BLaER1 treated with 17β-estradiol and CSF1 and Interleukin-3, amounts not matched to agents 10 nM and 100 nM (cell line): ENCODE results near the gene CHST15.

Experiments used
- H3K27ac ChIP-seq, 11 experiments: shearing (Covaris generic); formaldehyde crosslinking; 2 replicates each; pipeline ENCODE4 v1.8.1; 2022
- H3K27me3 ChIP-seq, 11 experiments: shearing (Covaris generic); formaldehyde crosslinking; 2 replicates each; pipeline ENCODE4 v1.8.1; 2022
- H3K36me3 ChIP-seq, 11 experiments: shearing (Covaris generic); formaldehyde crosslinking; 2 replicates each; pipeline ENCODE4 v1.8.1; 2022
- H3K4me1 ChIP-seq, 10 experiments: shearing (Covaris generic); formaldehyde crosslinking; 2 replicates each; pipeline ENCODE4 v1.8.1; 2022
- H3K4me2 ChIP-seq, 11 experiments: shearing (Covaris generic); formaldehyde crosslinking; 2 replicates each; pipeline ENCODE4 v1.8.1; 2022
- H3K4me3 ChIP-seq, 10 experiments: shearing (Covaris generic); formaldehyde crosslinking; 2 replicates each; pipeline ENCODE4 v1.8.1; 2022
- H3K9ac ChIP-seq, 11 experiments: shearing (Covaris generic); formaldehyde crosslinking; 2 replicates each; pipeline ENCODE4 v1.8.1; 2022
- H3K9me3 ChIP-seq, 11 experiments: shearing (Covaris generic); formaldehyde crosslinking; replicated peaks in 1 of 11; 2 replicates each; pipeline ENCODE4 v1.8.1; 2022
- H4K20me1 ChIP-seq, 11 experiments: shearing (Covaris generic); formaldehyde crosslinking; 2 replicates each; pipeline ENCODE4 v1.8.1; 2022
- Cebpa-rat ChIP-seq, 11 experiments: shearing (Covaris generic); IDR thresholded peaks; 2 replicates each; pipeline ENCODE4 v1.8.1; 2022

Gene CHST15

GRCh38 chr10:123991611-123992570 is 101.5 kb downstream of the CHST15 start:
- no peaks in the 10 kb centered on the region for H3K36me3 ChIP-seq
- H3K9ac ChIP-seq = no peak overlapping the region
- H3K4me3 ChIP-seq = no peak overlapping the region
- peaks cover 0 to 29% (median 16%) of the 10 kb centered on the region in 11 experiments; a peak in 20 of 22 replicates for H3K27me3 ChIP-seq
- H3K4me1 ChIP-seq = peaks cover 26 to 34% (median 30%) of the 10 kb centered on the region in 10 experiments
- no peak overlapping the region for H3K4me2 ChIP-seq
- TF ChIP-seq Cebpa-rat (IDR thresholded peaks at IDR 0.05) = no peak
- no peak overlapping the region for H3K27ac ChIP-seq
- H3K9me3 ChIP-seq = peaks cover 0 to 8% (median 6%) of the 10 kb centered on the region in 11 experiments; a peak in 8 of 22 replicates
- H4K20me1 ChIP-seq = no peaks in the 10 kb centered on the region; a peak in 1 of 22 replicates

GRCh38 chr10:123990889-123991288 is 102.5 kb downstream of the CHST15 start:
- no peak for TF ChIP-seq Cebpa-rat (IDR thresholded peaks at IDR 0.05)
- H4K20me1 ChIP-seq = no peaks in the 10 kb centered on the region; a peak in 1 of 22 replicates
- H3K27ac ChIP-seq = no peak overlapping the region
- peaks cover 0 to 29% (median 16%) of the 10 kb centered on the region in 11 experiments; a peak in 20 of 22 replicates for H3K27me3 ChIP-seq
- H3K4me1 ChIP-seq = peaks cover 18 to 24% (median 21%) of the 10 kb centered on the region in 10 experiments
- H3K4me2 ChIP-seq = no peak overlapping the region
- H3K4me3 ChIP-seq = no peak overlapping the region
- H3K36me3 ChIP-seq = no peaks in the 10 kb centered on the region
- peaks cover 0 to 8% (median 6%) of the 10 kb centered on the region in 11 experiments; a peak in 8 of 22 replicates for H3K9me3 ChIP-seq
- no peak overlapping the region for H3K9ac ChIP-seq

- H3K27me3 ChIP-seq = peaks cover 0 to 21% (median 16%) of the 10 kb centered on the region in 11 experiments; a peak in 20 of 22 replicates
- H3K9me3 ChIP-seq = peaks cover 0 to 12% (median 7%) of the 10 kb centered on the region in 11 experiments; a peak in 9 of 22 replicates
- H4K20me1 ChIP-seq = no peaks in the 10 kb centered on the region
- H3K4me1 ChIP-seq = peaks cover 0 to 2% (median 0%) of the 10 kb centered on the region in 10 experiments; a peak in 3 of 20 replicates
- TF ChIP-seq Cebpa-rat (IDR thresholded peaks at IDR 0.05) = no peak
- no peak overlapping the region for H3K9ac ChIP-seq
- no peak overlapping the region for H3K4me3 ChIP-seq
- H3K4me2 ChIP-seq = no peak overlapping the region
- H3K36me3 ChIP-seq = no peaks in the 10 kb centered on the region
- no peak overlapping the region for H3K27ac ChIP-seq
Observed at GRCh38 chr10:123988694-123989093, 104.7 kb downstream of the CHST15 start.

GRCh38 chr10:123986736-123987135 is 106.7 kb downstream of the CHST15 start:
- Histone ChIP-seq H3K36me3 (no peaks in the 10 kb centered on the region), H3K4me2 (no peak overlapping the region), H3K4me1 (no peaks in the 10 kb centered on the region), H3K9me3 (peaks cover 0 to 10% (median 2%) of the 10 kb centered on the region in 11 experiments; a peak in 9 of 22 replicates), H3K4me3 (no peak overlapping the region), H3K27ac (no peak overlapping the region), H3K9ac (no peak overlapping the region), H4K20me1 (no peaks in the 10 kb centered on the region), H3K27me3 (peaks cover 0 to 12% (median 8%) of the 10 kb centered on the region in 11 experiments; a peak in 16 of 22 replicates)
- no peak for TF ChIP-seq Cebpa-rat (IDR thresholded peaks at IDR 0.05)

- Histone ChIP-seq H3K9ac (no peak overlapping the region), H3K27ac (no peak overlapping the region), H4K20me1 (peaks cover 0 to 18% (median 0%) of the 10 kb centered on the region in 11 experiments; a peak in 3 of 22 replicates), H3K4me3 (no peak overlapping the region), H3K4me2 (no peak overlapping the region), H3K9me3 (peaks cover 0 to 42% (median 17%) of the 10 kb centered on the region in 11 experiments; a peak in 17 of 22 replicates), H3K27me3 (peaks cover 28 to 45% (median 41%) of the 10 kb centered on the region in 11 experiments), H3K4me1 (no peaks in the 10 kb centered on the region; a peak in 1 of 20 replicates), H3K36me3 (peaks cover 0 to 7% (median 0%) of the 10 kb centered on the region in 11 experiments; a peak in 2 of 22 replicates)
- no peak for TF ChIP-seq Cebpa-rat (IDR thresholded peaks at IDR 0.05)
Observed at GRCh38 chr10:123974406-123974805, 119.0 kb downstream of the CHST15 start.

- H3K9me3 ChIP-seq = peaks cover 0 to 34% (median 12%) of the 10 kb centered on the region in 11 experiments; a peak in 14 of 22 replicates
- H3K27ac ChIP-seq = no peak overlapping the region
- H3K27me3 ChIP-seq = peaks cover 28 to 45% (median 41%) of the 10 kb centered on the region in 11 experiments
- peaks cover 0 to 18% (median 0%) of the 10 kb centered on the region in 11 experiments; a peak in 3 of 22 replicates for H4K20me1 ChIP-seq
- H3K4me2 ChIP-seq = no peak overlapping the region
- H3K4me1 ChIP-seq = no peaks in the 10 kb centered on the region; a peak in 1 of 20 replicates
- no peak overlapping the region for H3K9ac ChIP-seq
- H3K36me3 ChIP-seq = no peaks in the 10 kb centered on the region; a peak in 1 of 22 replicates
- H3K4me3 ChIP-seq = no peak overlapping the region
- TF ChIP-seq Cebpa-rat (IDR thresholded peaks at IDR 0.05) = no peak
Observed at GRCh38 chr10:123972481-123973401, 120.7 kb downstream of the CHST15 start.

- Histone ChIP-seq H4K20me1 (peaks cover 0 to 20% (median 0%) of the 10 kb centered on the region in 11 experiments; a peak in 4 of 22 replicates), H3K9me3 (peaks cover 0 to 25% (median 12%) of the 10 kb centered on the region in 11 experiments; a peak in 10 of 22 replicates), H3K9ac (no peak overlapping the region), H3K4me2 (no peak overlapping the region), H3K27ac (no peak overlapping the region), H3K4me1 (peaks cover 0 to 4% (median 0%) of the 10 kb centered on the region in 10 experiments; a peak in 2 of 20 replicates), H3K27me3 (peaks cover 28 to 45% (median 41%) of the 10 kb centered on the region in 11 experiments), H3K36me3 (no peaks in the 10 kb centered on the region; a peak in 1 of 22 replicates), H3K4me3 (no peak overlapping the region)
- no peak for TF ChIP-seq Cebpa-rat (IDR thresholded peaks at IDR 0.05)
Observed at GRCh38 chr10:123970927-123971286, 122.5 kb downstream of the CHST15 start.

GRCh38 chr10:123970207-123970926 is 123.0 kb downstream of the CHST15 start:
- H3K4me1 ChIP-seq = peaks cover 0 to 4% (median 0%) of the 10 kb centered on the region in 10 experiments; a peak in 2 of 20 replicates
- peaks cover 0 to 20% (median 0%) of the 10 kb centered on the region in 11 experiments; a peak in 4 of 22 replicates for H4K20me1 ChIP-seq
- peaks cover 28 to 45% (median 41%) of the 10 kb centered on the region in 11 experiments for H3K27me3 ChIP-seq
- H3K9me3 ChIP-seq = peaks cover 0 to 25% (median 12%) of the 10 kb centered on the region in 11 experiments; a peak in 10 of 22 replicates
- H3K4me2 ChIP-seq = no peak overlapping the region
- no peak overlapping the region for H3K9ac ChIP-seq
- TF ChIP-seq Cebpa-rat (IDR thresholded peaks at IDR 0.05) = no peak
- no peak overlapping the region for H3K27ac ChIP-seq
- no peaks in the 10 kb centered on the region; a peak in 1 of 22 replicates for H3K36me3 ChIP-seq
- no peak overlapping the region for H3K4me3 ChIP-seq
